Stimulated activated naive CD4-positive, alpha-beta T cell (primary cell): ENCODE measurements around the gene SLC2A5.
"Not testable (repeated sequence)": the region's sequence is repeated elsewhere in the genome, so short reads cannot be mapped to it uniquely, and the experiment has no call there.

Experiments
- DNase-seq, 6 experiments: peaks; one replicate each; lab custom pipeline; 2025; lab: John Stamatoyannopoulos, UW

The SLC2A5 gene, protein sequence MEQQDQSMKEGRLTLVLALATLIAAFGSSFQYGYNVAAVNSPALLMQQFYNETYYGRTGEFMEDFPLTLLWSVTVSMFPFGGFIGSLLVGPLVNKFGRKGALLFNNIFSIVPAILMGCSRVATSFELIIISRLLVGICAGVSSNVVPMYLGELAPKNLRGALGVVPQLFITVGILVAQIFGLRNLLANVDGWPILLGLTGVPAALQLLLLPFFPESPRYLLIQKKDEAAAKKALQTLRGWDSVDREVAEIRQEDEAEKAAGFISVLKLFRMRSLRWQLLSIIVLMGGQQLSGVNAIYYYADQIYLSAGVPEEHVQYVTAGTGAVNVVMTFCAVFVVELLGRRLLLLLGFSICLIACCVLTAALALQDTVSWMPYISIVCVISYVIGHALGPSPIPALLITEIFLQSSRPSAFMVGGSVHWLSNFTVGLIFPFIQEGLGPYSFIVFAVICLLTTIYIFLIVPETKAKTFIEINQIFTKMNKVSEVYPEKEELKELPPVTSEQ

DNA sequence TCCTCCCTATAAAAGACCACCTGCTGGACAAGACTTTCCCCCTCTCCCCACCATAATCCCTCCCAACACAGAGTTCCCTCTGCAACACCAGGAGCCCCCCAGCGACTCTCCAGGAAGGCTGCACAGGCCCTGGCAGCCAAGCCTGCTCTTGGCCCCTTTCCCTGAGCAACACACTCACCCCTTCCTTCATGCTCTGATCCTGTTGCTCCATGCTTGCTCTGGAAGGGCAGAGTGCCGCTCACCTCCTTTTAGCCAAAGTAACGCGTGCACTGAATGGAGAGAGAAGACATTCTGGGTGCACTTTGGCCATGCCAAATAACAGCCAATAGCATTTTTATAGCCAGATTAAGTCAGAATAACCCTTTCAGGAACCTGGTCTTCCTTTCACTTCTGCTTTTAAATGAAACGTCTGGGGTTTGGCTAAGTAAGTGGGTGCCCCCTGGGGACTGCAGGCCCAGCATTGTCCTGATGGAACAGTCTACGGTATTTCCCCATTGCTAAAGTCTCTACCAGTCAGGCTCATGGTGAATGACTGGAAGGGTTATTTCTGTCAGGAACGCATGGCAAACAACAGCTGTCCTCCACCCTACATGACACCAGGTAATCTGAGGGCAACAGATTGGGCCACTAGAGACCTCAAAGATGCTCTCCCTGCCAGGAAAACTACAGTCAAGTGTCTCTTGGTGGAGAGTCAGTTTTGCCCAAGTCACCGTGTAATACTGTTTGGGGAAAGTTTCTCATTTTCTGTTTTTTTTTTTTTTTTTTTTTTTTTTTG, at the start of gene SLC2A5:
Gene SLC2A5, minus strand, starts transcription at position 310 of the 775 bp plus-strand sequence. Its CDS starts 99 bp downstream, at position 211.
- DNase-seq, result no peak

DNA sequence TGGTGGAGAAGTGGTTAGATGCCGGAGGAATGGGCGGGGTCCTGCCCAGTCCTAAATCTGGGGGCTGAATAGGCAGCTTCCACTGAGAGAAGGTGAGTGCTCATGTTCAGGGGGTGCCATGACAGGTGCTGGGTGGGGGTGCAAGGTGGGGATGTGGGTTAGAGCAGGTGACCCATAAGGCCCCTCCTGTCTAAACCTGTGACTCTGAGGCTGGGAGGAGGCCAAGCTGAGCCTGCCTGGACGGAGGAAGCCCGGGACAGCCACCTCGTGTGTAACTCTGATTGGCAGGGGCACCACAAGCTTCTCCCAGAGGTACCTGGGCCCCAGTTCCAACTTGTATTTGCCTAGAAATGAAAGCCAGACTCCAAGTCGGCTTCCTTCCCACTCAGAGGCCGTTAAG, 48.8 kb upstream of the SLC2A5 start:
- DNase-seq, result no peak

DNA sequence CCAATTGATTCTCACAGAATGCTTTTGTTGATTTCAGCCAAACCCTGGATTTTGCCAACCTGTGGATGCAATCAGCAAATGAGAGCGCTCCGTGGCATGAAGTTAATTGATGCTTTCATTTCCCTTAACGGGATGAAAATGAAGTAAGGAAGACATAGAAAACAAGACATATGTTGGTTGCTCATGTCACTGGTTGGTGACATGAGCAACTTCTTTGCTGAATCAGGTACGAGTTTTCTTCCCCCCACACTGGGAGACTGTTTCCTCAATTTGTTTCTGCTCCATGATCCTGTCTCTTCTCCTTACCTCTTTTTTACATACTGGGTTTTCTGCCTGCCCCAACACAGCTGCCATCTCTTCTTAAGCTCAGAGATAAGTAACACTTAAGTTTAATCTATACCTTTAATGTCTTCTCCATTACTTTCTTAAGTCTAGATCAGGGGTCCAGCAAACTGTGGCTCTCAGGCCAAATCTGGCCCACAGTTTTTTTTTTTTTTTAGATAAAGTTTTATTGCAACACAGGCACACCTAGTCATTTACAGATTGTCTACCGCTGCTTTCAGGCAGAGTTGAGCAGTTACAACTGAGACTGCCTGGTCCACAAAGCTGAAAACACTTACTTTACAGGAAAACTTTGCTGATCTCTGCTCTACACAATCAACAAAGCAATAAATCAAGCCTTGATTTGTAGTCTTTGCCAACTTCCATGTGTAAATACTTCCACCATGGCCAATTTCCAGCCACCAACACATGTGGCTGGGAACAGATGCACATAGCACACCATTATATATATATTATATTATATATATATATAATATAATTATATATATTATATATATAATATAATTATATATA, 46.1 kb upstream of the SLC2A5 start:
- no peak for DNase-seq

DNA sequence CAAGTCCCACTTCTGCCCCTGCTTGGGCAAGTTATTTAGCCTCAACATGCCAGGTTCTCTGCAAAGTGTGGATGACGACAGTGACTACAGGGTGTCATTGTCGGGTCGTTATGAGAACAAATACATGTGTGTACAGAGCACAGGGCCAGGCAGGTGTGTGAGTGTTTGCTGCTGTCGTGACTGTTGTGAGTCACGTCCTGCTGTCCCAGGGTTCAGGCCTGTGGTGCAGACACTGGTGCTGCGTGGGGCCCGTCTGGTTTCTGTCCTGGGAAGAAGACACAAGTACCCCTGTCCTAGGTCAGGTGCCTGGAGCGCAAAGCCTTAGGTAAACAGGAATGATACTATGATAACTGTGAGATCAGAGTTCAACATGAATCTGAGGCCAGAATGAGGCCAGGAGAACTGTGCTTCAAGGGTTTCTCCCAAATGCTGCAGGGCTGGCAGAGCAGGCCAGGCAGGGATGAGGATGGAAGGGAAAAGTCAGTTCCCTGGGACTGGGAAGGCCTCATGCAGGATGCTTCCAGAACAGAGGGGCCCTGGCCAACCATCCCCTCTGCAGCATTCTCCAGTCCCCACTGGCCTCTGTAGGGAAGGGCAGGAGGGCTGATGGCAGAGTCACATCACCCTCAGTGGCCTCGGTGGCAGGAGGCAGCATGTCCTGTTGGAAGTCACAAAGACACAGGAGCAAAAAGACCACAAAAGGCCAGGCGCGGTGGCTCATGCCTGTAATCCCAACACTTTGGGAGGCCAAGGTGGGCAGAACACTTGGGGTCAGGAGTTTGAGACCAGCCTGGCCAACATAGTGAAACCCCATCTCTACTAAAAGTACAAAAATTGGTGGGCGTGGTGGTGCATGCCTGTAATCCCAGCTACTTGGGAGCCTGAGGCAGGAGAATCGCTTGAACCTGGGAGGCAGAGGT, 43.8 kb upstream of the SLC2A5 start:
- no peak for DNase-seq

DNA sequence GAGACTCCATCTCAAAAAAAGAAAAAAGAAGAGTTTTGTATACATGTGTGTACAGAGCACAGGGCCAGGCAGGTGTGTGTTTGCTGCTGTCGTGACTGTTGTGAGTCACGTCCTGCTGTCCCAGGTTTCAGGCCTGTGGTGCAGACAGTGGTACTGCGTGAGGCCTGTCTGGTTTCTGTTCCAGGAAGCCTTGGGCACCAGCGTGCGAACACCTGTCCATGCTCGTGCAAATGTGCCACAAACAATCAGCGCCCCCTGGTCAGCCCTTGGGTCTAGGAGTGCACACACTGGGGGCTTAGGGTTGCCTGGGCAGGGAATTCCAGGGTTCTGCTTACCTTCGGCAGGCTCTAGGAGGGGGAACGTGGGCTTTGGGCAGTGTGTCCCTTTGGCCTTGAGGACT, 42.5 kb upstream of the SLC2A5 start:
- no peak for DNase-seq

DNA sequence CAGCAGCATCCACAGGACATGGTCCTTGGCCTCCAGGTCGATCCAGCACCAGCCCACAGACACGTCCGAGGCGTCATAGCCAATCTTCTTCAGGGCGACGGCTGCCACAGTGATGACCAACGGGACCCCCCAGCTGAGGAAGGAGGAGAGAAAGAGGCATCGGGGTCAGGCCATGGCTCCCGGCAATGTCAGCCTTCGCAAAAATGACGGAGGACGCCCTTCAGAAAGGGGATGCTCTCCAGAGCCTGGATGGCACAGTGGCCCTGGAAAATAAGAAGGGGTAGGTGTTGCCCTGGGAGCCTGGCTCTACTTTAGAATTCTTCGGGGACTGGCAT, 41.9 kb upstream of the SLC2A5 start:
- no peak for DNase-seq

DNA sequence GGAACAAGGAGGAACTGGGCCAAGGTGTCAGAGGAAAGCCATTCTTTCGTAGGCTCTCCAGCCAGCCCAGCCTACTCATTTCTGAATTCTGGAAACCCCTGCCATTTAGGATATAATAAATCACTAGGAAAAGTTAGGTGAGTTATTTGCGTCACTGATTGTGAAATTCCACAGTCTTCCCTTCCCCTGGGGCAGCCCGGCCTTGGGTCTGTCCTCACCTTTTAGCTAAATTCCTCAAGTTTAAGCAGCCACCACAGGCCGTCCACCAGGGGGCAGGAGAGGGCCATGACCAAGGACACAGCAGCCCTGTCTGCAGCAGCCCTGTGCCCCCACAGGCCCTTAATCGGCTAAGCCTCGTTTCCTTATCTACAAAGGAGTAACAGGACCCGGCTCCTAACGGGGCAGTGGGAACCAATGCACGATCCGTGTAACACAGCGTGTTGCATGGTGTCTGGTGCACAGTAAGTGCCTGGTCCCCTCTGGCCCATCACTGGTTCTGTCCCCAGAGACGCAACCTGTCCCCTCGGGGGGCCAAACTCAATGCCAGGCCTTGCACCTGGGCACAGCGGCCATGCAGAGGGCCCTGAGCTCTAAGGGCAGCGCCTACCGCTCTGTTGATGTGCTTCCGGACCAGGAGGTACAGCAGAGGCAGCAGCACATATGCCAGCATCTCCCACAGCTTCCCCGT, 41.4 kb upstream of the SLC2A5 start:
- DNase-seq, result peak; percentile 43 to 83 (median 77)

DNA sequence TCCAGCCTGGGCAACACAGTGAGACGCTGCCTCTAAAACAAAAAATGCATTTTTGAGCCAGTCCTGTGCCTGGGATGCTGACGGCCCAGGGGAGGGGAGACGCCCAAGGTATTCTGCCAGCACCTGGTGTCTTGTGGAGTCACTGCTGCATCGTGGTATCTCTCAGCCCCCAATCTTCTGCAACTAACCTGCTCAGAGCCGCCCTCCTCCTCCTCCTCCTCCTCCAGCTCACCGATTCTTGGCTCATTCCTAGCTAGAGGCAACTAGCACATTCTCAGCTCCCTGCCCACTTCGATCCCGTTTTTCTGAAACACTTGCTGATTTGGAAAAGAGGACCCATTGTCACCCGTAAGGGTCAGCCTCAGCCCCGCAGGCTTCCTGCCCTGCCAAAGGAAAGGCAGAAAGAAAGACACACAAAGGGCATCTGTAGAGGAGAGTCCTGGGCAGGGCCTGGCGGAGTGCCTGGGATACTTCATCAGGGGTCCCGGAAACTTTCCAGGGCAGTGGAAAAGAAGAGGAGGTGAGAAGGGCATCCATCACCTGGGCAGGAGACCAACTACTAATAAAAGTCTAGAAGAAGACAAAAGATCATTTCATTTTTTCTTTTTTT, 38.7 kb upstream of the SLC2A5 start:
- no peak for DNase-seq

DNA sequence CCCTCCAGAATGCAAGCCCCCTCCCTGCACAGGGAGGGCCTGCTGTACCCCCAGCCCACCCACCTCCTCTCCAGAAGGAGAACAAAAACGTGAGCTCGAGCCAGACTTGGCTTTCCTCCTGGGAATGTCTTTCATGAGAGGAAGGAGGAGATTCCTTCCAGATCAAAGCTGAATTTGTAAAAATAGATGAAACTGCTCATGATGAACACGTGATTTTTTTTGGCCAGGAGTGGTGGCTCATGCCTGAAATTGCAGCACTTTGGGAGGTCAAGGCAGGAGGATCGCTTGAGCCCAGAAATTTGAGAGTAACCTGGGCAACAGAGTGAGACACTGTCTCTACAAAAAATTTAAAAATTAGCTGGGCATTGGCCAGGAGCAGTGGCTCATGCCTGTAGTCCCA, 37.7 kb upstream of the SLC2A5 start:
- no peak for DNase-seq

DNA sequence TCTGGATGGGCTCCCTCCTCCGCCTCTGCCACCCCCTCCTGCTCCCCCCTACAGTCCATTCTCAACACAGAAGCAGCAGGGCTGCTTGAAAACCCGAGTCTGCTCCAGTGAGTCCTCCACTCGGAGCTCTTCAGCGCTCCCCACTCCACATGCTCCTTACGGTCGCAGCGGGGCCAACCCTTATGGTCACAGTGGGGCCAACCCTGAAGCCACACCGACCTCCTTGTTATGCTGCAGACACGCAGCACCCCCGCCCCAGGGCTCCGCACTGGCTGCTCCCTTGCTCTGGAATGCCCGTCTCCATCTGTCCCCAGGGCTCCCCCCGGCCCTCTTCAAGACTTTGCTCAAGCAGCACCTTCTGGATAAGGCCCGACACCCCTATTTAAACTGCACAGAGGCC, 36.9 kb upstream of the SLC2A5 start:
- DNase-seq, result no peak

DNA sequence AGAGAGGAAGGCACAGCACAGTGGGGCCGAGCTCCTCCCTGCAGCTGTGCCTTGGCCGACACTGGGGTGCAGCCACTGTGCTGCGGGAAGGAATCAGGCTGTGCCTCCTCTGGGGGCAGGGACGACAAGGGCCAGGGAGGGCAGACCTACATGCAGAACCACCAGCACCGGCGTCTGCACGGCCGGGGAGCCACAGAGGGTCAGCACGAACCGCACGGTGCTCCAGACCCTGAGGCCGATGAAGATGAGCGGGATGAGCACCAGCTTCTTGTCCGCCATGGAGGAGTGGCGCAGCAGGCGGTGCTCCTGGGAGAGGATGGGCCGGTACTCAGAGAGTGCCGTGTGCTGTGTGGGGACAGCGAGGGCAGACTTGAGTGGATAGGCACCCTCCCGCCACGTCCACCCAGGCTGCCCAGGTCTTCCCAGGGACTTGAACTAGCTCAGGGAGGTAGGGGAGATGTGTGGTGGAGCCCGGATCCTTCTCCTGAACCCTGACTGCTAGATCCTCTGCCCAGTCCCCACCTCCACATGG, 36.0 kb upstream of the SLC2A5 start:
- no peak for DNase-seq

DNA sequence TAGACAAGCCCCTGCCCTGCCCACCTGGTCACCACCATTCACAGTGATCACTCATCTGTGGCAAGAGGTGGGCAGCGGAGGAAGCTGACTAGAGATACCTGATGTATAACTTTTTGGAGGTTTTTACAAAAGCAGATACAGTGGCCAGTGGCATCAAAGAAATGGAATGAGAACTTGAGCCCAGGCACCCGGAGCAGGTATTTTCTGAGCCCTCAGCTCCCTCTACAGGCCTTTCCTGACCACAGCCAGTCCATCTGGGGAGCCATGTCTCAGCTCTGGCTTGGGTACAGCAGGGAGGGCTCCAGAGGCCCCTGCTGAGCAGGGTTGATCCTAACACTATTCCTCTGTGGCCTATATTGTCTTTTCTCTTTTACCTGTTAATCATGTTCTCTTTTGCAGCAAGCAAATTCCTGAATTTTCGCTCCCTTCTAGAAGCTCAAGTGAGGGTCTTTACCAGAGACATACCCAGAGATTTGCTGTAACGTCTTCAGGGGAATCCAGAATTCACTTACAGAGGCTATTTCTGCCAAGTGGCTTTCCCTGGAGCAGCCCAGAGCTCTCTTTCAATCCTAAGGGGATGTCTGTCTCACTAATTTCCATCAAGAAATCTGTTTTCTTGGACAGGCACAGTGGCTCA, 32.2 kb upstream of the SLC2A5 start:
- no peak for DNase-seq

DNA sequence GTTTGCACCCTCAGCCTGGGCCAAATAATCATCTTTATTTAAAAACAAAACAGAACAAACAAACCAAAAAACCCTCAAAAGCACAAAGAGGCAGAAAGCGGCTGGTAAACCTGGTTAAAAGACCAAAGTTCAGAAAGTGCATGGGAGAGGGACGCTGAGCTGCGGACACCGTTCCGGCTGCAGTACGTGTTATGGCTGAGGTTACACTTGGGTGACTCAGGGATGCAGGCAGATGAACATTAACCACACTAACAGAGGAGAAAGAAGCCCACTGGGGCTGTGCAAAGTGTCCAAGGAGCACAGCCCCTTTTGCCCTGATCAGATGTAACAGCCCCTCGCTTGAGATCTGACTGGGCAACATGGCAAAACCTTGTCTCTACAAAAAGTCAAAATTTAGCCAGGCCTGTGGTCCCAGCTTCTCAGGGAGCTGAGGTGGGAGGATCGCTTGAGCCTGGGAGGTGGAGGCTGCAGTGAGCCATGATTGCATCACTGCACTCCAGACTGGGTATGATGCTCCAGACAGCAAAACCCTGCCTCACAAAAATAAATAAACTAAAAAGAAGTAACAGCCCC, 31.1 kb upstream of the SLC2A5 start:
- DNase-seq, result no peak

DNA sequence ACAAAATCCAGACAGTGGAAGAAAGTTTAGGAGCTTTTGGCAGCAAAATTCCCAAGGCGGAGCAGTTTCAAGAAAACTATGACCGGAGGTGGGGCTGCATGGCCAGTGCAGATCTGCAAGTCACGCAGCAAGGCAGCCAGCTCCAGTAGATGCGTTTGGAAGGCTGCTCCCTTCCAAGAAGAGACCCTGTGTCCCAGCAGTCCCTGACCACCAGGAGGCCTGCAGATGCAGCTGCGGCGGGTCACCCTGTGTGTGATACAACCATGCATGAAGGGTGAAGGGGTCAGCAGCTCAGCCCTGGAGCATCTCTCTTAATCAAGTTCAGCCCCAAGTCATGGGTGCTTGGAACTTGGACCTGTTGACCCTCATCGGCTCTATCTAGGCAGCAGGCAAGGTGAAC, 30.1 kb upstream of the SLC2A5 start:
- no peak for DNase-seq

DNA sequence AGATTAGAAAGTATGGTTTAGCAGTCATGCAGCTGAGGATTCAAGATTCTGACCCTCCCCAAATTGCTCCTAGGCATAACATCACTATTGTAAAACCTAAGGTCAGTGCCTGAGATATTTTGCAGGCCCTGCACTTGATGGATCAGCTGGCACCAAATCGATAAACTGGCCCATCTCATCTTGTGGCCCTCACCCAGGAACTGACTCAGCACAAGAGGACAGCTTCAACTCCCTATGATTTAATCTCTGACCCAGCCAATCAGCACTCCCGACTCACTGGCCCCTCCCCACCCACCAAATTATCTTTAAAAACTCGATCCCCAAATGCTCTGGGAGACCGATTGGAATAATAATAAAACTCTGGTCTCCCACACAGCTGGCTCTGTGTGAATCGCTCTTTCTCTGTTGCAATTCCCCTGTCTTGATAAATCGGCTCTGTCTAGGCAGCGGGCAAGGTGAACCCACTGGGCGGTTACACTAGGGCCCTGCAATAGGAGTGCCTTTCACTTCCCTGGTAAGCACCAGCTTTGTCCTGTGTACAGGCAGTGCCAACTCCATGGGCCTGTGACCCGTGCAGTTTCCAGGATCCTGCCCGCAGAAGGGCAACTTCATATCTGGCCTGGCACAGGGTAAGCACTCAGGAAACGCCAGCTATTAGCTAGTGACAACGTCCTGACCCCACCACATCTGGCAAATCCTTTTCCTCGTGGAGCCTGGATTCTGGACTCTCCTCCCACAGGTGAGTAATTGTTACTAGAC, 28.7 kb upstream of the SLC2A5 start:
- no peak for DNase-seq

DNA sequence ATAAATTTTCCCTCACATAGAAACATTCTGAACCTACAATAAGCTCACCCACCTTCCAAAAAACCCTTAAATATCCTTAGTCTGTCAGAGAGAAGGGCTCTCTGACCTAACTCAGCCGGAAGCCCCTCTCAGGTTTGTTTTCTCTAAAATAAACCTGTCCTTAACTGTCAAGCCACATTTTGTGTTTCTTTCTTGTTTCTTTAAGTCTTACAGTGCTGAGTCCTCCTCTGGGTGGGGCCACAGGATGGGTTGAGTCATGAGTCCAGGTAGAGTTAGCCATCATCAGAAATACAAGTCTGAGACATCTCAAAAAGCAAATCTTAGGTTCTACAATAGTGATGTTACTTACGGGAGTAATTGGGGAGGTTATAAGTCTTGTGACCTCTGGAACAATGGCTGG, 26.4 kb upstream of the SLC2A5 start:
- no peak for DNase-seq

DNA sequence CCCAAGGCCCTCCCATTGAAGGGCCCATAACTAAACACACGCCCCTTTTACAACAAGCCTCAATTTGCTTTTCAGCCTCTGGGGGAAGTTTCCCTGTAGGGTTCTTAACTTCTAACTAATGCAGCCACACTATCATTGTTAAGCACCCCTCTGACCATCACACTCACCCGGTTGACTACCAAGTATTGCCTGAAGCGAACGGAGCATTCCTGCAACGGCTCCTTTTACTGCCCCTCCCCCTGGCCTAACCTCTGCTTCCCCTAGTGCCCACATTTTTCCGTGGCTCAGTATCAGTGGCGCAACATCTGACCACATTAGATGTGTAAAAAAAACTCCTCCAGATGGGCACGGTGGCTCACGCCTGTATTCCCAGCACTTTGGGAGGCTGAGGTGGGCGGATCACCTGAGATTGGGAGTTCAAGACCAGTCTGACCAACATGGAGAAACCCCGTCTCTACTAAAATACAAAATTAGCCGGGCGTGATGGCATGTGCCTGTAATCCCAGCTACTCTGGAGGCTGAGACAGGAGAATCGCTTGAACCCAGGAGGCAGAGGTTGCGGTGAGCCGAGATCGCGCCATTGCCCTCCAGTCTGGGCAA, 24.7 kb upstream of the SLC2A5 start:
- not testable (repeated sequence) for DNase-seq

DNA sequence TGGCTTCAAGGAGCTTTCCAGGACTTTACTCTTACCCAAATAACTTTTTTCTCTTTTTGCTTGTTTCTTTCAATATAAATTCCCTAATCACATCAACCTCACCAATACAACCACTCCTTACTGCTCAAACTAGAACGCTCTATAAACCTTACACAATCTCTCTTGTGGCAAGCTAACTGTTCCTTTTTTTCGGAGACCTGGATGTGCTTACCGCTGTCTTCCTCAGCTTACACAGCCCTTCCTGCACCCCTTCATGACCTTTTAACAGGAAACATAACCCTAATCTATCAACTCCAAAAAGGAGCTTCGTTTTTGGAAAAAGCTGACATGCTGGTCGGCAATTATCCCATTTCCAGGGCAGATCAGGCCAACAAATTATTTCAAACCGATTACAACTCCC, 24.1 kb upstream of the SLC2A5 start:
- DNase-seq, result no peak
